K562 (cell line): ENCODE results near the gene PRKCQ.

Source experiments
- CTCF ChIP-seq, 3 experiments: IDR thresholded peaks in 2 of 3; conservative IDR thresholded peaks in 1 of 3; 2 replicates each; pipeline ENCODE4 v1.5.1; 2011 to 2012; ENCODE audit warnings: low read length in 3 of 3, mild to moderate bottlenecking in 3 of 3, control low read depth in 2 of 3, improper control_type of control experiment in 1 of 3, inconsistent platforms in 1 of 3, low read depth in 1 of 3, mixed read lengths in 1 of 3, moderate library complexity in 1 of 3; ENCODE audit not compliant: insufficient read depth in 2 of 3
- JUN ChIP-seq, 2 experiments: sonication (generic) in 1 of 2; formaldehyde crosslinking in 1 of 2; IDR thresholded peaks; 2 replicates each; pipeline versions ENCODE4 v1.6.1 to v1.8.0; 2012 to 2022; ENCODE audit warnings: borderline replicate concordance in 2 of 2, mild to moderate bottlenecking in 2 of 2, improper control_type of control experiment in 1 of 2, low read depth in 1 of 2, low read length in 1 of 2, missing genetic modification reagents in 1 of 2
- SETDB1 ChIP-seq: IDR thresholded peaks from one replicate; pipeline ENCODE4 v1.6.1; 2012; ENCODE audit warnings: low read length, control low read depth, inconsistent platforms
- SMARCA4 ChIP-seq: fragments of 450-650 bp; IDR thresholded peaks from 2 replicates; pipeline ENCODE4 v1.6.1; 2016
- SREBF2 ChIP-seq: sonication (generic); formaldehyde crosslinking; IDR thresholded peaks from 2 replicates; pipeline ENCODE4 v1.4.0; 2020; ENCODE audit warnings: mild to moderate bottlenecking, missing genetic modification reagents
- YY1 ChIP-seq, 3 experiments: IDR thresholded peaks; 2 replicates each; pipeline ENCODE4 v1.6.1; 2011; ENCODE audit warnings: low read length in 2 of 3, mild to moderate bottlenecking in 2 of 3, moderate library complexity in 2 of 3, borderline replicate concordance in 1 of 3, control low read depth in 1 of 3, low read depth in 1 of 3; ENCODE audit not compliant: insufficient read depth in 3 of 3, insufficient replicate concordance in 2 of 3, control insufficient read depth in 1 of 3, insufficient read length in 1 of 3; ENCODE audit errors: extremely low read depth in 1 of 3
- ZNF124 ChIP-seq: sonication (generic); formaldehyde crosslinking; IDR thresholded peaks from 2 replicates; pipeline ENCODE4 v1.8.1; 2022; ENCODE audit warnings: missing genetic modification reagents
- TF ChIP-seq, protein P1 (sequence below): sonication (generic); formaldehyde crosslinking; IDR thresholded peaks from 2 replicates; pipeline ENCODE4 v1.5.0; 2020; ENCODE audit warnings: missing genetic modification reagents

GRCh38 chr10:6469661-6470060 lies 110.4 kb downstream of the PRKCQ start:
- TF ChIP-seq ZNF124 (CRISPR knock-in tag), result no peak
- TF ChIP-seq CTCF (IDR thresholded peaks at IDR 0.05 in 2 of 3, conservative IDR thresholded peaks at IDR 0.05 in 1 of 3; ENCODE audit: insufficient read depth in 2 of 3, low read depth in 1 of 3, low read length in 3 of 3), result no peak
- TF ChIP-seq SETDB1, result no peak
- TF ChIP-seq, protein P1, sequence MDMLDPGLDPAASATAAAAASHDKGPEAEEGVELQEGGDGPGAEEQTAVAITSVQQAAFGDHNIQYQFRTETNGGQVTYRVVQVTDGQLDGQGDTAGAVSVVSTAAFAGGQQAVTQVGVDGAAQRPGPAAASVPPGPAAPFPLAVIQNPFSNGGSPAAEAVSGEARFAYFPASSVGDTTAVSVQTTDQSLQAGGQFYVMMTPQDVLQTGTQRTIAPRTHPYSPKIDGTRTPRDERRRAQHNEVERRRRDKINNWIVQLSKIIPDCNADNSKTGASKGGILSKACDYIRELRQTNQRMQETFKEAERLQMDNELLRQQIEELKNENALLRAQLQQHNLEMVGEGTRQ (CRISPR knock-in tag), result no peak
- no peak for TF ChIP-seq SMARCA4
- TF ChIP-seq YY1 (IDR thresholded peaks at IDR 0.05; ENCODE audit: borderline replicate concordance in 1 of 3, control insufficient read depth in 1 of 3, extremely low read depth in 1 of 3, insufficient read depth in 3 of 3, insufficient read length in 1 of 3, insufficient replicate concordance in 2 of 3, low read depth in 1 of 3, low read length in 2 of 3), result no peak
- TF ChIP-seq JUN (IDR thresholded peaks at IDR 0.05; ENCODE audit: borderline replicate concordance, low read depth, low read length), result no peak
- no peak for TF ChIP-seq JUN (CRISPR knock-in tag; IDR thresholded peaks at IDR 0.05; ENCODE audit: borderline replicate concordance)
- TF ChIP-seq SREBF2 (CRISPR knock-in tag), result no peak
